HepG2 (cell line): ENCODE measurements around the gene POLR2H. TPM values are rescaled to one million over a fixed set of nuclear protein-coding genes. Genes with fewer than 3 reads are reported as not detected.

Experiments
- ATAC-seq: fragments of 200-7000 bp; cut with Tn5 transposase; 3 replicates; pipeline ENCODE4 v1.9.1; 2020; ENCODE audit warnings: mild to moderate bottlenecking, moderate library complexity
- BruUV-seq: library from RNA; stranded (reverse); fragments of 400-500 nt; replicated peaks from 2 replicates; lab custom pipeline; 2021; lab: Mats Ljungman, UMichigan
- CTCF ChIA-PET: fragments of 300-600 bp; formaldehyde crosslinking; extraction: SDS; loops from one replicate; lab custom pipeline; 2021; ENCODE audit warnings: low total read pairs, inconsistent platforms, low intra/inter-chr PET ratio; lab: Yijun Ruan, JAX
- POLR2A ChIA-PET: fragments of 350-600 bp; sonication (Branson Sonifier 250); formaldehyde crosslinking; loops from one replicate; lab custom pipeline; 2020; ENCODE audit warnings: antibody characterized with exemption, inconsistent platforms; lab: Yijun Ruan, JAX
- DNase-seq: peaks from one replicate; pipeline ENCODE4 v3.0.0-alpha.2; 2015; ENCODE audit warnings: low spot score
- FAIRE-seq: peaks from 3 replicates; lab custom pipeline; 2011; peaks lifted over from hg19 to GRCh38; lab: Jason Lieb, UNC
- H2AFZ ChIP-seq: one replicate; pipeline ENCODE4 v1.6.1; 2011; ENCODE audit warnings: low read length, inconsistent platforms
- H3K27ac ChIP-seq: fragments of 300-600 bp; 3 replicates; pipeline ENCODE4 v1.8.0; 2011; ENCODE audit warnings: mixed run types, mild to moderate bottlenecking, mixed read lengths, low read length, inconsistent platforms; ENCODE audit not compliant: insufficient read depth; ENCODE audit errors: extremely low read length
- H3K27me3 ChIP-seq, 2 experiments: fragments of 200-600 bp in 1 of 2; 2 replicates in 1 of 2; 3 replicates in 1 of 2; pipeline versions ENCODE4 v1.6.0 to v1.8.0; 2011; ENCODE audit warnings: low read length in 2 of 2, mild to moderate bottlenecking in 2 of 2, moderate library complexity in 2 of 2, inconsistent platforms in 1 of 2; ENCODE audit not compliant: insufficient read depth in 2 of 2, control insufficient read depth in 1 of 2
- H3K36me3 ChIP-seq, 2 experiments: fragments of 200-600 bp in 1 of 2; replicated peaks in 1 of 2; 2 replicates in 1 of 2; 3 replicates in 1 of 2; pipeline versions ENCODE4 v1.5.1 to v1.8.0; 2011; ENCODE audit warnings: low read length in 2 of 2, inconsistent platforms in 1 of 2; ENCODE audit not compliant: insufficient read depth in 2 of 2, control insufficient read depth in 1 of 2
- H3K4me1 ChIP-seq: 2 replicates; pipeline ENCODE4 v1.5.1; 2012; ENCODE audit warnings: low read length, inconsistent platforms; ENCODE audit not compliant: insufficient read depth
- H3K4me2 ChIP-seq: 2 replicates; pipeline ENCODE4 v1.6.0; 2011; ENCODE audit warnings: low read depth, low read length, inconsistent platforms
- H3K4me3 ChIP-seq, 3 experiments: fragments of 200-600 bp in 1 of 3; sonication (generic), shearing (Covaris generic) in 1 of 3; replicated peaks in 1 of 3; 2 replicates each; pipeline ENCODE4 v1.5.1; 2011 to 2016; ENCODE audit warnings: low read length in 3 of 3, inconsistent platforms in 2 of 3, low read depth in 2 of 3, mild to moderate bottlenecking in 2 of 3, control low read depth in 1 of 3, mixed read lengths in 1 of 3; ENCODE audit not compliant: insufficient read depth in 1 of 3
- H3K79me2 ChIP-seq: one replicate; pipeline ENCODE4 v1.6.1; 2011; ENCODE audit warnings: low read length, inconsistent platforms; ENCODE audit not compliant: insufficient read depth
- H3K9ac ChIP-seq: 2 replicates; pipeline ENCODE4 v1.6.0; 2011; ENCODE audit warnings: mild to moderate bottlenecking, low read depth, low read length, inconsistent platforms; ENCODE audit not compliant: insufficient read depth
- H3K9me3 ChIP-seq: 2 replicates; pipeline ENCODE4 v1.5.1; 2012; ENCODE audit warnings: mild to moderate bottlenecking, low read length
- H4K20me1 ChIP-seq: 2 replicates; pipeline ENCODE4 v1.6.0; 2011; ENCODE audit warnings: inconsistent platforms, mild to moderate bottlenecking, low read length, moderate library complexity; ENCODE audit not compliant: insufficient read depth
- ADNP ChIP-seq: sonication (generic); formaldehyde crosslinking; IDR thresholded peaks from 2 replicates; pipeline ENCODE4 v1.4.0; 2020; ENCODE audit warnings: missing genetic modification reagents
- CEBPZ ChIP-seq: IDR thresholded peaks from 2 replicates; pipeline ENCODE4 v1.6.1; 2012; ENCODE audit warnings: low read length, improper control_type of control experiment
- EEA1 ChIP-seq: sonication (generic); formaldehyde crosslinking; IDR thresholded peaks from 2 replicates; pipeline ENCODE4 v1.5.1; 2020; ENCODE audit warnings: mild to moderate bottlenecking, missing genetic modification reagents, borderline replicate concordance
- FOXP1 ChIP-seq, 2 experiments: fragments of 450-650 bp in 1 of 2; IDR thresholded peaks; 2 replicates each; pipeline ENCODE4 v1.6.1; 2017 to 2018; ENCODE audit warnings: antibody characterized with exemption in 1 of 2
- GATAD2A ChIP-seq: IDR thresholded peaks from 2 replicates; pipeline ENCODE4 v1.6.1; 2016
- HDAC1 ChIP-seq: sonication (generic); formaldehyde crosslinking; IDR thresholded peaks from 2 replicates; pipeline ENCODE4 v1.5.1; 2020; ENCODE audit warnings: mild to moderate bottlenecking, missing genetic modification reagents
- HINFP ChIP-seq: sonication (generic); formaldehyde crosslinking; IDR thresholded peaks from 2 replicates; pipeline ENCODE4 v1.4.0; 2020; ENCODE audit warnings: low read depth, mild to moderate bottlenecking, missing genetic modification reagents
- KAT8 ChIP-seq: IDR thresholded peaks from 2 replicates; pipeline ENCODE4 v1.6.1; 2016; ENCODE audit warnings: missing genetic modification reagents, missing compliant biosample characterization
- KDM3A ChIP-seq: IDR thresholded peaks from 2 replicates; pipeline ENCODE4 v1.6.1; 2018; ENCODE audit warnings: low read depth, missing compliant biosample characterization
- RCOR2 ChIP-seq: IDR thresholded peaks from 2 replicates; pipeline ENCODE4 v1.6.1; 2016; ENCODE audit warnings: missing biosample characterization, missing genetic modification reagents
- STAT5B ChIP-seq: sonication (generic); formaldehyde crosslinking; IDR thresholded peaks from 2 replicates; pipeline ENCODE4 v1.4.0; 2020; ENCODE audit warnings: missing genetic modification reagents
- ZC3H13 ChIP-seq: sonication (generic); formaldehyde crosslinking; IDR thresholded peaks from 2 replicates; pipeline ENCODE4 v1.8.1; 2023; ENCODE audit warnings: mild to moderate bottlenecking, missing genetic modification reagents, moderate library complexity
- ZNF230 ChIP-seq: sonication (generic); formaldehyde crosslinking; IDR thresholded peaks from 2 replicates; pipeline ENCODE4 v1.4.0; 2020; ENCODE audit warnings: mild to moderate bottlenecking, missing genetic modification reagents
- ZNF282 ChIP-seq: fragments of 450-650 bp; IDR thresholded peaks from 2 replicates; pipeline ENCODE4 v1.6.1; 2018; ENCODE audit not compliant: partially characterized antibody
- ZNF343 ChIP-seq: sonication (generic); formaldehyde crosslinking; IDR thresholded peaks from 2 replicates; pipeline ENCODE4 v1.4.0; 2020; ENCODE audit warnings: mild to moderate bottlenecking, missing genetic modification reagents
- ZNF773 ChIP-seq: sonication (generic); formaldehyde crosslinking; IDR thresholded peaks from 2 replicates; pipeline ENCODE4 v1.4.0; 2020; ENCODE audit warnings: missing genetic modification reagents, borderline replicate concordance
- WGBS: methylation state at CpG from one replicate; pipeline ENCODE4 v1.1.6; 2017; ENCODE audit warnings: low lambda C conversion rate; 5-methylcytosine and 5-hydroxymethylcytosine counted together
- in situ Hi-C: cut with HindIII; loops from 2 replicates; pipeline ENCODE4 v1.10.0; 2017; ENCODE audit warnings: low pct_unique_long_range_greater_than_20kb; ENCODE audit not compliant: extremely low pct_ligation_motif_present
- intact Hi-C: fragments of 100-400 bp; cut with micrococcal nuclease; formaldehyde crosslinking; loops from one replicate; pipeline ENCODE4 v1.10.0; 2022; ENCODE audit not compliant: unreplicated experiment
- polyA plus RNA-seq, 8 experiments: library from polyadenylated mRNA; depleted of rRNA in 3 of 8; stranded (reverse) in 7 of 8; unstranded in 1 of 8; fragments of >200 nt; fragmentation: Illumina TruSeq in 4 of 8; extraction: Trizol in 4 of 8; gene quantifications; 2 replicates each; pipeline versions ENCODE4 v1.2.1 to v1.2.3, GENCODE V29; 2011 to 2016; ENCODE audit warnings: low read depth in 4 of 8, missing spikeins in 1 of 8, mixed read lengths in 1 of 8; ENCODE audit not compliant: insufficient read depth in 1 of 8
- total RNA-seq, 5 experiments: library from RNA; depleted of rRNA; stranded (reverse); fragments of >200 nt; fragmentation: Illumina TruSeq; extraction: Trizol; gene quantifications; 2 replicates each; pipeline ENCODE4 v1.2.3, GENCODE V29; 2016; ENCODE audit warnings: low read depth in 1 of 5
- TF ChIP-seq, protein P1 (sequence below): sonication (generic); formaldehyde crosslinking; conservative IDR thresholded peaks from 2 replicates; pipeline ENCODE4 v1.8.0; 2022; ENCODE audit warnings: low read depth, missing genetic modification reagents
- TF ChIP-seq, protein P2 (sequence below): sonication (generic); formaldehyde crosslinking; IDR thresholded peaks from 2 replicates; pipeline ENCODE4 v1.8.0; 2022; ENCODE audit warnings: mild to moderate bottlenecking, missing genetic modification reagents, moderate library complexity

The POLR2H gene
- total and polyA plus RNA-seq, 2 of the 13 experiments (the other 11 are each of a cell fraction or from before 2014, with no cell fraction given): 118 to 194 TPM

DNA sequence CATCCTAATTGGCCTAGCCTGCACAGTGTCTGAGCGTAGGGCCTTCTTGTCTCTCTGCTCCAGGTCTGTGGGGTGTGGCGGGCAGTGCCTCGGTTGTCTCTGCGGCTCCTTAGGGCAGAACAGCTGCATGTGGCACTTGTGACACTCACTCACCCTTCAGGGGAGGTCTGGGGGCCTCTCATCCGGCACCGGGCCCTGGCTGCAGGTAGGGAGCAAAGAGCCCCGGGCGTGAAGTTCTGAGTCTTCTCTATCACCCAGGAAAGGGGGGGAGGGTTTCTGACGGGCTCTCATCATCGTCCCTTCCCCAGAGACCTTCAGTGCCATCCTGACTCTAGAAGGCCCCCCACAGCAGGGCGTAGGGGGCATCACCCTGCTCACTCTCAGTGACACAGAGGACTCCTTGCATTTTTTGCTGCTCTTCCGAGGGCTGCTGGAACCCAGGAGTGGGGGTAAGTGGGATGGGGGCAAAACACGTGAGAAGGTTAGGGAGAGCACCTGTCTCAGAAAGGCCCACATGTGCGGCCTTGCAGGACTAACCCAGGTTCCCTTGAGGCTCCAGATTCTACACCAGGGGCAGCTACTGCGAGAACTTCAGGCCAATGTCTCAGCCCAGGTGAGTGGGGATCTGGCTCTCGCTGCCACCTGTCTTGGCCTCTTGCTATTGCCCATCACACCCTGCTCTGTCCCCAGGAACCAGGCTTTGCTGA lies 21.0 kb downstream of the POLR2H start:
- no peak for DNase-seq
- POLR2A ChIA-PET: no interaction called here
- no TSS peak for BruUV-seq
- Histone ChIP-seq H3K27me3 (no peaks in the 10 kb centered on the region; a peak in 1 of 5 replicates), H3K4me2 (no peak overlapping the region), H4K20me1 (no peaks in the 10 kb centered on the region), H3K9ac (no peak overlapping the region), H3K27ac (no peak overlapping the region), H3K4me3 (no peak overlapping the region), H3K4me1 (peaks cover 13% of the 10 kb centered on the region; the same call in 1 of the 2 replicates), H3K36me3 (peaks cover 6 to 25% of the 10 kb centered on the region in 2 experiments; a peak in 4 of 5 replicates), H2AFZ (no peak overlapping the region), H3K79me2 (peaks cover 16% of the 10 kb centered on the region), H3K9me3 (no peaks in the 10 kb centered on the region)
- CTCF ChIA-PET: no interaction called here
- intact Hi-C loops (no loop called here), in situ Hi-C loops (no loop called here)
- 100% methylated on average over 8 of the region's 16 CpGs for WGBS
- no peak for TF ChIP-seq ZNF773
- no peak for TF ChIP-seq KDM3A (CRISPR knock-in tag)
- TF ChIP-seq, protein P1, sequence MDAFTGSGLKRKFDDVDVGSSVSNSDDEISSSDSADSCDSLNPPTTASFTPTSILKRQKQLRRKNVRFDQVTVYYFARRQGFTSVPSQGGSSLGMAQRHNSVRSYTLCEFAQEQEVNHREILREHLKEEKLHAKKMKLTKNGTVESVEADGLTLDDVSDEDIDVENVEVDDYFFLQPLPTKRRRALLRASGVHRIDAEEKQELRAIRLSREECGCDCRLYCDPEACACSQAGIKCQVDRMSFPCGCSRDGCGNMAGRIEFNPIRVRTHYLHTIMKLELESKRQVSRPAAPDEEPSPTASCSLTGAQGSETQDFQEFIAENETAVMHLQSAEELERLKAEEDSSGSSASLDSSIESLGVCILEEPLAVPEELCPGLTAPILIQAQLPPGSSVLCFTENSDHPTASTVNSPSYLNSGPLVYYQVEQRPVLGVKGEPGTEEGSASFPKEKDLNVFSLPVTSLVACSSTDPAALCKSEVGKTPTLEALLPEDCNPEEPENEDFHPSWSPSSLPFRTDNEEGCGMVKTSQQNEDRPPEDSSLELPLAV: no peak
- no peak for TF ChIP-seq GATAD2A (CRISPR knock-in tag)
- no peak for TF ChIP-seq HINFP (CRISPR knock-in tag)
- no peak for TF ChIP-seq KAT8 (CRISPR knock-in tag)
- no peak for TF ChIP-seq ADNP (CRISPR knock-in tag)
- TF ChIP-seq RCOR2: no peak
- TF ChIP-seq CEBPZ: no peak
- no peak for TF ChIP-seq EEA1 (CRISPR knock-in tag)
- no peak for TF ChIP-seq FOXP1 (IDR thresholded peaks at IDR 0.05)
- no peak for TF ChIP-seq FOXP1 (CRISPR knock-in tag; IDR thresholded peaks at IDR 0.05)
- TF ChIP-seq STAT5B (CRISPR knock-in tag): no peak
- TF ChIP-seq ZNF230 (CRISPR knock-in tag): no peak
- TF ChIP-seq, protein P2, sequence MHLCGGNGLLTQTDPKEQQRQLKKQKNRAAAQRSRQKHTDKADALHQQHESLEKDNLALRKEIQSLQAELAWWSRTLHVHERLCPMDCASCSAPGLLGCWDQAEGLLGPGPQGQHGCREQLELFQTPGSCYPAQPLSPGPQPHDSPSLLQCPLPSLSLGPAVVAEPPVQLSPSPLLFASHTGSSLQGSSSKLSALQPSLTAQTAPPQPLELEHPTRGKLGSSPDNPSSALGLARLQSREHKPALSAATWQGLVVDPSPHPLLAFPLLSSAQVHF (CRISPR knock-in tag): no peak
- TF ChIP-seq ZC3H13 (CRISPR knock-in tag): no peak
- TF ChIP-seq ZNF282: no peak
- TF ChIP-seq HDAC1 (CRISPR knock-in tag): no peak
- no peak for TF ChIP-seq ZNF343 (CRISPR knock-in tag)
- ATAC-seq: no peak
- FAIRE-seq: no peak
